ENCODE measurements around the gene NOS3.

Gene NOS3

GRCh38 chr7:150992833-150993302, 2.1 kb downstream of the NOS3 start:
- DNase-seq (ENCODE audit: insufficient read length, low spot score) (no peak), FAIRE-seq (no peak)
- no peak for TF ChIP-seq CTCF (IDR thresholded peaks at IDR 0.05; ENCODE audit: insufficient read depth, missing control alignments)

GRCh38 chr7:150993511-150993910, 2.7 kb downstream of the NOS3 start:
- no peak for DNase-seq (ENCODE audit: insufficient read length, low spot score)
- no peak for TF ChIP-seq CTCF (IDR thresholded peaks at IDR 0.05; ENCODE audit: insufficient read depth, missing control alignments)
- FAIRE-seq, result no peak

- DNase-seq (ENCODE audit: insufficient read length, low spot score), result no peak
- no peak for FAIRE-seq
- no peak for TF ChIP-seq CTCF (IDR thresholded peaks at IDR 0.05; ENCODE audit: insufficient read depth, missing control alignments)
These were observed 3.5 kb downstream of the NOS3 start for GRCh38 chr7:150994141-150994837.

- no peak for DNase-seq (ENCODE audit: insufficient read length, low spot score)
These were observed 4.2 kb downstream of the NOS3 start for GRCh38 chr7:150994838-150995510.

GRCh38 chr7:150996376-150997074, 5.7 kb downstream of the NOS3 start:
- FAIRE-seq (no peak), DNase-seq (ENCODE audit: insufficient read length, low spot score) (no peak)
- TF ChIP-seq CTCF (IDR thresholded peaks at IDR 0.05; ENCODE audit: insufficient read depth, missing control alignments), result no peak

More at GRCh38 chr7:150994838-150995510, 4.2 kb downstream of the NOS3 start:
- TF ChIP-seq CTCF (IDR thresholded peaks at IDR 0.05; ENCODE audit: insufficient read depth, missing control alignments), result no peak
- no peak for FAIRE-seq

GRCh38 chr7:150997075-150997511, 6.3 kb downstream of the NOS3 start:
- DNase-seq (ENCODE audit: insufficient read length, low spot score), result no peak
- TF ChIP-seq CTCF (IDR thresholded peaks at IDR 0.05; ENCODE audit: insufficient read depth, missing control alignments), result no peak
- no peak for FAIRE-seq
